Left lung (tissue), 10 donors: ENCODE measurements around the gene C16orf90. TPM values are rescaled to one million over a fixed set of nuclear protein-coding genes. Genes with fewer than 3 reads are reported as not detected.
"Not testable (repeated sequence)": the region's sequence is repeated elsewhere in the genome, so short reads cannot be mapped to it uniquely, and the experiment has no call there.

Experiments used
- ATAC-seq: fragments of 200-7000 bp; cut with Tn5 transposase; one replicate; pipeline ENCODE4 v1.9.1; 2020; ENCODE audit warnings: moderate library complexity
- DNase-seq, 4 donors: peaks; one replicate each; pipeline ENCODE4 v3.0.0-alpha.2; 2013 to 2020
- H3K27ac ChIP-seq, 2 donors: fragments of 200-600 bp; sonication (generic) in 1 of 2; one replicate each; pipeline versions ENCODE4 v1.5.0 to v1.8.0; 2020 to 2021
- H3K27me3 ChIP-seq, 2 donors: fragments of 200-600 bp; sonication (generic) in 1 of 2; one replicate each; pipeline versions ENCODE4 v1.5.0 to v1.8.0; 2020 to 2021
- H3K36me3 ChIP-seq, 2 donors: fragments of 200-600 bp; sonication (generic) in 1 of 2; one replicate each; pipeline versions ENCODE4 v1.5.0 to v1.8.0; 2020 to 2021
- H3K4me1 ChIP-seq, 2 donors: fragments of 200-600 bp; one replicate each; pipeline ENCODE4 v1.8.0; 2021
- H3K4me3 ChIP-seq, 2 donors: fragments of 200-600 bp; sonication (generic) in 1 of 2; one replicate each; pipeline versions ENCODE4 v1.5.0 to v1.8.0; 2020 to 2021; ENCODE audit warnings: mild to moderate bottlenecking in 1 of 2
- H3K9me3 ChIP-seq, 2 donors: fragments of 200-600 bp; sonication (generic) in 1 of 2; one replicate each; pipeline versions ENCODE4 v1.5.0 to v1.8.0; 2020 to 2021
- intact Hi-C, 2 donors: fragments of 100-400 bp; cut with DNase I; formaldehyde crosslinking; loops; one replicate each; pipeline versions ENCODE4 v1.11.2 to v1.14.2; 2022
- polyA plus RNA-seq, 6 donors: library from polyadenylated mRNA; unstranded; fragments of 120-200 nt; gene quantifications; one replicate each; pipeline ENCODE4 v1.2.1, GENCODE V29; 2013; ENCODE audit not compliant: insufficient read length in 6 of 6
- total RNA-seq, 2 donors: library from RNA; stranded (reverse); fragmentation: NEBNext Ultra II Directional; extraction: Animal tissue kit (Norgen Biotek cat#: 25700); gene quantifications; one replicate each; pipeline ENCODE4 v1.2.1, GENCODE V29; 2021
- TF ChIP-seq, protein P1 (sequence below), 2 donors: fragments of 200-600 bp; sonication (generic) in 1 of 2; IDR thresholded peaks; one replicate each; pipeline versions ENCODE4 v1.5.0 to v1.8.0; 2021; ENCODE audit warnings: antibody characterized with exemption in 2 of 2
- donor health status: DM: no; HTN: yes; CAD: no.
- donor health status: DM: no; HTN: no; CAD: no.

C16orf90 gene
- total and polyA plus RNA-seq, 8 donors: 0.15 TPM; not detected in 7

DNA sequence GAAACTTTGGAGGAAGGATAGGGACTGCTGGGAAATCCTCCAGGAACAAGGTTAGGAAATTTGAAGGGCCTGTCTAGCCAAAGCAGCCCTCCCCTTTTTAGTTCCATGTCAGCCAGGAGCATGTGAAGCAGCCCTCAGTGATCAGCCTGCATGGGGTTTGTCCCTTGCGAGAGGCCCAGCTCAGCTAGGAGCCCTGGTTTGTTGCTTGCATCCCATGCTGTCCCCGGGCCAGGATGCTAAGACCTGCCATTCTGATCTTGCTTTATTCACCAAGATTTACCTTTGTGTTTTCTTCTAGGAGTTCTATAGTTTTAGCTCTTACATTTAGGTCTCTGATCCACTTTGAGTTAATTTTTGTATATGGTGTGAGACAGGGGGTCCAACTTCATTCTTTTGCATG, 33.1 kb upstream of the C16orf90 start:
- intact Hi-C loops: no loop called here
- TF ChIP-seq, protein P1, sequence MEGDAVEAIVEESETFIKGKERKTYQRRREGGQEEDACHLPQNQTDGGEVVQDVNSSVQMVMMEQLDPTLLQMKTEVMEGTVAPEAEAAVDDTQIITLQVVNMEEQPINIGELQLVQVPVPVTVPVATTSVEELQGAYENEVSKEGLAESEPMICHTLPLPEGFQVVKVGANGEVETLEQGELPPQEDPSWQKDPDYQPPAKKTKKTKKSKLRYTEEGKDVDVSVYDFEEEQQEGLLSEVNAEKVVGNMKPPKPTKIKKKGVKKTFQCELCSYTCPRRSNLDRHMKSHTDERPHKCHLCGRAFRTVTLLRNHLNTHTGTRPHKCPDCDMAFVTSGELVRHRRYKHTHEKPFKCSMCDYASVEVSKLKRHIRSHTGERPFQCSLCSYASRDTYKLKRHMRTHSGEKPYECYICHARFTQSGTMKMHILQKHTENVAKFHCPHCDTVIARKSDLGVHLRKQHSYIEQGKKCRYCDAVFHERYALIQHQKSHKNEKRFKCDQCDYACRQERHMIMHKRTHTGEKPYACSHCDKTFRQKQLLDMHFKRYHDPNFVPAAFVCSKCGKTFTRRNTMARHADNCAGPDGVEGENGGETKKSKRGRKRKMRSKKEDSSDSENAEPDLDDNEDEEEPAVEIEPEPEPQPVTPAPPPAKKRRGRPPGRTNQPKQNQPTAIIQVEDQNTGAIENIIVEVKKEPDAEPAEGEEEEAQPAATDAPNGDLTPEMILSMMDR (IDR thresholded peaks at IDR 0.05): no peak
- H3K27ac ChIP-seq: no peak overlapping the region
- ATAC-seq: no peak
- no peak for DNase-seq
- no peak overlapping the region for H3K4me3 ChIP-seq
- H3K36me3 ChIP-seq: peaks cover 0 to 53% of the 10 kb centered on the region in 2 donors
- H3K27me3 ChIP-seq: no peaks in the 10 kb centered on the region
- H3K4me1 ChIP-seq: no peaks in the 10 kb centered on the region
- no peaks in the 10 kb centered on the region for H3K9me3 ChIP-seq

GRCh38 chr16:3527216-3527829, 32.0 kb upstream of the C16orf90 start:
- peaks cover 0 to 51% of the 10 kb centered on the region in 2 donors for H3K36me3 ChIP-seq
- ATAC-seq, H3K27ac ChIP-seq, H3K4me3 ChIP-seq, H3K9me3 ChIP-seq, H3K4me1 ChIP-seq, H3K27me3 ChIP-seq, intact Hi-C loops: not testable (repeated sequence)
- peak in 3 of 4 donors; percentile 13 to 86 (median 78) for DNase-seq
- TF ChIP-seq, protein P1 (IDR thresholded peaks at IDR 0.05): peak; percentile 57 to 73

DNA sequence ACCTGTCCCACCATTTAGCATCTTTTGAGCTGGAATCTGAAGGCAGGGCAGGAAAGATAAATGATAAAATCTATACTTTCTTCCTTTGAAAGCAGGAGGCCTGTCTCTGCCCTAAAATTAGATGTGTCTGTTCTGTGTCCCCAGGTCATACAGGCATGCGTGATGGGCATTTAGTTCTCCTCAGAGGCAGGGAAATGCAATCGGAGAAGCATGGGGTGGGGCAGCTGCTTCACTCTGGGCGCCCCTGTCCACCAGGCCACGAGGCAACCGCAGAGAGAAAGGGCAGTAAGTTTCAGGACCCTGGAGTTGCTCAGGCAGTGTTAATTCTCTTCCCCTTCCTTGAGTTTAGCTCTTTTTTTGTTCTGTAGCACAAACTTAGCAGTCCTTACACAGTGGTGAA, 30.7 kb upstream of the C16orf90 start:
- Histone ChIP-seq H3K4me1 (no peaks in the 10 kb centered on the region), H3K27ac (no peak overlapping the region), H3K9me3 (no peaks in the 10 kb centered on the region), H3K36me3 (peaks cover 0 to 53% of the 10 kb centered on the region in 2 donors), H3K27me3 (no peaks in the 10 kb centered on the region), H3K4me3 (no peak overlapping the region)
- DNase-seq (no peak), ATAC-seq (no peak)
- TF ChIP-seq, protein P1 (IDR thresholded peaks at IDR 0.05): no peak
- intact Hi-C loops: no loop called here

DNA sequence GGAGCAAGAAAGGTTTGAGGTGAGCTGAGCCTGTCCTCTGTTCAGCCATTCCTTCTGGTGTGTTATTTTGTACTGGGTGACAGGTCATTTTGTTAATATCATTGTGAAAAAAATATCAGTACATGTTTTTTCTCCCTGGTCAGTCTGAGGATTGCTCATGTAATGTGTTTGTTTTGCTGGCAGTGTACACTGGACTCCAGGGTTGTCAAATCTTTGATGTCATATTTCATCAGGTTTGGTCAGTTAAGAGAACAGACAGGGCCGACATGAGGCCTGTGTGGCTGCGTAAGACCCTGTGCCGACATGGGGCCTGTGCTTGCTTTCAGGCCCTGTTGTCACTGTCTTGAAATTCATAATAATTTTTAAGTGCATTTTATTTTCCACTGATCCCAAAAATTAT, 28.0 kb upstream of the C16orf90 start:
- Histone ChIP-seq H3K36me3 (peaks cover 0 to 68% of the 10 kb centered on the region in 2 donors), H3K4me1 (no peaks in the 10 kb centered on the region), H3K27me3 (no peaks in the 10 kb centered on the region), H3K9me3 (no peaks in the 10 kb centered on the region), H3K4me3 (no peak overlapping the region), H3K27ac (no peak overlapping the region)
- ATAC-seq (no peak), DNase-seq (no peak)
- intact Hi-C loops: no loop called here
- TF ChIP-seq, protein P1 (IDR thresholded peaks at IDR 0.05): no peak

- Histone ChIP-seq H3K4me1 (no peaks in the 10 kb centered on the region), H3K27ac (no peak overlapping the region), H3K36me3 (peaks cover 0 to 84% of the 10 kb centered on the region in 2 donors), H3K27me3 (no peaks in the 10 kb centered on the region), H3K9me3 (no peaks in the 10 kb centered on the region), H3K4me3 (no peak overlapping the region)
- intact Hi-C loops: no loop called here
- TF ChIP-seq, protein P1 (IDR thresholded peaks at IDR 0.05): no peak
- DNase-seq (no peak), ATAC-seq (no peak)
These were observed 25.6 kb upstream of the C16orf90 start for GRCh38 chr16:3520841-3521240.
